T1000 (cell line): ENCODE measurements around the gene TBC1D1.
A peak's percentile ranks its signal among the peaks of the same experiment; 100 is the strongest.

Experiments used
- DNase-seq: peaks from one replicate; lab custom pipeline; 2025; ENCODE audit warnings: mixed read lengths; lab: John Stamatoyannopoulos, UW

The TBC1D1 gene

GRCh38 chr4:38049545-38050170, 158.8 kb downstream of the TBC1D1 start:
- no peak for DNase-seq

GRCh38 chr4:38050560-38051350, 159.9 kb downstream of the TBC1D1 start:
- no peak for DNase-seq

GRCh38 chr4:38055566-38055965, 164.7 kb downstream of the TBC1D1 start:
- DNase-seq = no peak

- no peak for DNase-seq
Observed at GRCh38 chr4:38056011-38056685, 165.3 kb downstream of the TBC1D1 start.

GRCh38 chr4:38058151-38058550, 167.3 kb downstream of the TBC1D1 start:
- DNase-seq = no peak

- no peak for DNase-seq
Observed at GRCh38 chr4:38060829-38061431, 170.0 kb downstream of the TBC1D1 start.

- DNase-seq = peak; percentile 66
Observed at GRCh38 chr4:38062088-38062775, 171.3 kb downstream of the TBC1D1 start.

- DNase-seq = no peak
Observed at GRCh38 chr4:38062776-38063097, 171.9 kb downstream of the TBC1D1 start.

GRCh38 chr4:38065176-38065575, 174.3 kb downstream of the TBC1D1 start:
- DNase-seq = no peak

GRCh38 chr4:38065900-38066299, 175.0 kb downstream of the TBC1D1 start:
- DNase-seq = no peak

- no peak for DNase-seq
Observed at GRCh38 chr4:38067499-38067898, 176.6 kb downstream of the TBC1D1 start.

GRCh38 chr4:38068107-38068506, 177.2 kb downstream of the TBC1D1 start:
- no peak for DNase-seq

- no peak for DNase-seq
Observed at GRCh38 chr4:38069271-38069760, 178.4 kb downstream of the TBC1D1 start.

- DNase-seq = no peak
Observed at GRCh38 chr4:38071801-38072431, 181.0 kb downstream of the TBC1D1 start.

GRCh38 chr4:38072578-38072977, 181.7 kb downstream of the TBC1D1 start:
- no peak for DNase-seq

- no peak for DNase-seq
Observed at GRCh38 chr4:38073596-38074234, 182.8 kb downstream of the TBC1D1 start.

- no peak for DNase-seq
Observed at GRCh38 chr4:38075370-38076152, 184.7 kb downstream of the TBC1D1 start.

GRCh38 chr4:38076153-38076669, 185.3 kb downstream of the TBC1D1 start:
- no peak for DNase-seq

GRCh38 chr4:38077791-38078489, 187.1 kb downstream of the TBC1D1 start:
- DNase-seq = no peak
